GM21619 (cell line): ENCODE measurements around the gene NLRX1.
"Not testable (repeated sequence)": the region's sequence is repeated elsewhere in the genome, so short reads cannot be mapped to it uniquely, and the experiment has no call there.

Experiments used
- ATAC-seq: cut with Tn5 transposase; IDR thresholded peaks from one replicate; pipeline ENCODE4 v1.9.1; 2021; ENCODE audit not compliant: unreplicated experiment

The NLRX1 gene

GRCh38 chr11:119207415-119207960, 39.0 kb downstream of the NLRX1 start:
- ATAC-seq, result no peak

DNA sequence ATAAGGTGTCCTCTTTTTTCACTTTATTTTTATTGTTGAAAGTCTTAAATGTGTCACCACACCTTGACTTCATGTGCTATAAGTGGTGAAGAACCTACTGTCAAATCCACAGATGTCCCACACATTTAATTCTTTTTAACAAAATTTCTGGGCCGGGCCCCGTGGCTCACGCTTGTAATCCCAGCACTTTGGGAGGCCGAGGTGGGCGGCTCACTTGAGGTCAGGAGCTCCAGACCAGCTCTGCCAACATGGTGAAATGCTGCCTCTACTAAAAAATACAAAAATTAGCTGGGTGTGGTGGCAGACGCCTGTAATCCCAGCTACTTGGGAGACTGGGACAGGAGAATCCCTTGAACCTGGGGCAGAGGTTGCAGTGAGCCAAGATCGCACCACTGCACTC, 40.7 kb downstream of the NLRX1 start:
- ATAC-seq, result no peak

DNA sequence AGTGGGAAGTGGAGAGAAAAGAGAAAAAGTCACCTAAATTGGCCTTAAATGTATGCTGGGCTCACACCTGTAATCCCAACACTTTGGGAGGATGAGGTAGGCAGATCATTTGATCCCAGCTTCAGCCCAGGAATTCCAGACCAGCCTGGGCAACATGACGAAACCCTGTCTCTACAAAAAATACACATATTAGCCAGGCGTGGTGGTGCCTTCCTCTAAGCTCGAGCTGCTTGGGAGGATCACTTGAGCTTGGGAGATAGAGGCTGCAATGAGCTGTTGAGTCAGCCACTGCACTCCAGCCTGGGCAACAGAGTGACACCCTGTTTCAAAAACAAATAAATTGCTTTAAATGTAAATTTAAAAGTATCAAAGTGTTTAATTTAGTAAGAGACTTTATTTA, 41.5 kb downstream of the NLRX1 start:
- no peak for ATAC-seq

GRCh38 chr11:119218141-119218878, 49.8 kb downstream of the NLRX1 start:
- ATAC-seq, result no peak

DNA sequence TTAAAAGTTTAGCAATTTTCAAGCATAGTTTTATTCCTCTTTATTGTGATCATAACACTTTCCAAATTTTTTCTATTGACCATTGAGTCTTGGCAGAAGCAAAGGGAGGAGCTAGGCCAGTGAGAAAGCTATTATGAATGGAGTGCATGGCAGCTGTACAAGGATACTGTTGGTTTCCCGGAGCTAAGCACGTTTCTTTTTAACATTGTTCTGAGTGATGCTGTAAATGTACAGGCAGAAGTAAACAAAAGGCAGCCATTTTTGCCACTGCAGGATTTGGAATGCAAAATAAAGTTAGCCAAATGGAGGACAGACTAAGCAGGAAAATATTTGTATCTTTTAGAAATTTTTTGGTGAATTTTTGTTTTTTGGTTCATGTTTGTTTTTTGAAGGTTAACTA, 53.8 kb downstream of the NLRX1 start:
- no peak for ATAC-seq

- ATAC-seq, result no peak
Observed at GRCh38 chr11:119222891-119223290, 54.4 kb downstream of the NLRX1 start.

GRCh38 chr11:119223856-119224255, 55.3 kb downstream of the NLRX1 start:
- no peak for ATAC-seq

GRCh38 chr11:119228535-119229287, 60.2 kb downstream of the NLRX1 start:
- not testable (repeated sequence) for ATAC-seq

- no peak for ATAC-seq
Observed at GRCh38 chr11:119229288-119229672, 60.8 kb downstream of the NLRX1 start.

- no peak for ATAC-seq
Observed at GRCh38 chr11:119229741-119230140, 61.2 kb downstream of the NLRX1 start.
